HG02973 (cell line): ENCODE data around the gene ZNF277.

Experiments used
- ATAC-seq: cut with Tn5 transposase; IDR thresholded peaks from one replicate; pipeline ENCODE4 v1.9.1; 2021; ENCODE audit warnings: moderate library complexity; ENCODE audit not compliant: unreplicated experiment

The ZNF277 gene

GRCh38 chr7:112206991-112207592 lies 597 bp downstream of the ZNF277 start:
- no peak for ATAC-seq

DNA sequence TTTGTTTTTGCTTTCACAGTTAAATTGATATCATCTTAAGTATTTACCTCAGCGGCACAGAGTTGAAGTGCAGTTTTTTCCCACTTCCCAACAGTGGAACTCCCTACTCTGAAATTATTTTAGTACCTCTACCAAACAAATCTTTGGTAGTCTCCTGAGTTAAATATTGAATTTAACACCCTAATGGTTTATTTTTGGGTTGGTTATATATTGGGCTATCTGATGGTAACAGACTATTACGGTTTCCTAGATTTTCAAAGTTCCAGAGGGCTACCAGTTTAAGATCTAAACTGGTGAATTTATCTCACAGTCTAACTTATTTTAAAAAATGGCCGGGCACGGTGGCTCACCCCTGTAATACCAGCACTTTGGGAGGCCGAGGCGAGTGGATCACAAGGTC lies 1.3 kb downstream of the ZNF277 start:
- no peak for ATAC-seq

DNA sequence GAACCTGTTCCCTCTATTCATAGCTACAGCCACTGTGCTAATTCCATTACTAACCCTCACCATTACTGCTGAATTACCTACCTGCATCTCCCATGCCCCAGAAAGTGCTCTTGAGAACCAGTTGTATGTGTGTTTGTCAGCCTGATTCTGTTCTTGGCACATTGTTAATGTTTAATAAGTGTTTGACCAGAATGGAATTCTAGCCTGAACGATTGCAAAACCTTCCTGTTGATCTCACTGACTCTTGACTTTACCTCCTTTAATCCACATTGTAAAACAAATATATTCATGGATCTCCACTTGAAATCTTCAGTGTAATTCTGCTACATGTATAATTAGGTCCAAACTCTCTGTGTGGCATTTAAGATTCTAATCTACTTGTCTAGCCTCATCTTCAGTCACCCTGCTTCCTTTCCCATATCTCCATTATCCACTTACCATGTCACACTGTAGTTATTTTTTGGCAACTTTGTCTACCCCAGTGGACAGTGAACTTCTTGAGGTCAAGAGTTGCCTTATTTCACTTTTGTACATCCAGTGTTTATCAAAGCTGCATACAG lies 4.9 kb downstream of the ZNF277 start:
- ATAC-seq: no peak

DNA sequence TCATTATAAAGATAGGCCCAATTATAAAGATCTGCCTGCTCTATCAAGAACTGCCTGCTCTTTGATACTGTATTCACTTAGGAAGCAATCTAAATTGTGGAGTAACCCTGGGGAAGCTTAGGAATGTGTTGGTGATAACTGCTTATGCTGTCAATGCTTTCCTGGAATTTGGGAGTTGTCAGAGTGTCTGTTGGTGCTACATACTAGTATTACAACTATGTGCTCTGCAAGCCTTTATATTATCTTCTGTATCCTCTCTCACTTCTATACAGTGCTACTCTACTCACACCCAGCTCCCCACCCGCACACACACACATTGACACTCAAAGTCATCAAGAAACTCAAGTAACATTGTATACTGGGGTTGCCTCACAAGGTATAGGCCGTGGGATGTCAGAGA lies 6.1 kb downstream of the ZNF277 start:
- no peak for ATAC-seq

GRCh38 chr7:112213735-112214134 lies 7.2 kb downstream of the ZNF277 start:
- no peak for ATAC-seq

- no peak for ATAC-seq
Observed at GRCh38 chr7:112214268-112214667, 7.8 kb downstream of the ZNF277 start.

GRCh38 chr7:112214883-112215282 lies 8.4 kb downstream of the ZNF277 start:
- no peak for ATAC-seq

DNA sequence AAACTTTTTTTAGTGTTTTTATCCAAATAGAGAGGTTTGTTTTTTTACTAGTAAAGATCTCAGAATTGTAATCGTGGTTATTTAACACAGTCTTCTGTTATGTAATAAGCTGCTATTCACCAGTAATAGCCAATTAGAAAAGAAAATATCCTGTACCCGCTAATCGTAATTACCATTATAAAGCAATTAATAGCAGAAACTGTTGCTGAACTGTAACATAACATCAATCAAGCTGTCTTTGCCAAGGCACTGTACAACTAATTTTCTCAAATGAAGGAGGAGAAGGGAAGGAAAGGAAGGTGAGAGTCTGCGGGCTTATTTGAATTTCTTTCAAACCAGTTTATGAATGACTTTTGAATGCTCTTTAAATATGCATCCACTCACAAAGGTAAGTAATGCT lies 9.3 kb downstream of the ZNF277 start:
- ATAC-seq: no peak

DNA sequence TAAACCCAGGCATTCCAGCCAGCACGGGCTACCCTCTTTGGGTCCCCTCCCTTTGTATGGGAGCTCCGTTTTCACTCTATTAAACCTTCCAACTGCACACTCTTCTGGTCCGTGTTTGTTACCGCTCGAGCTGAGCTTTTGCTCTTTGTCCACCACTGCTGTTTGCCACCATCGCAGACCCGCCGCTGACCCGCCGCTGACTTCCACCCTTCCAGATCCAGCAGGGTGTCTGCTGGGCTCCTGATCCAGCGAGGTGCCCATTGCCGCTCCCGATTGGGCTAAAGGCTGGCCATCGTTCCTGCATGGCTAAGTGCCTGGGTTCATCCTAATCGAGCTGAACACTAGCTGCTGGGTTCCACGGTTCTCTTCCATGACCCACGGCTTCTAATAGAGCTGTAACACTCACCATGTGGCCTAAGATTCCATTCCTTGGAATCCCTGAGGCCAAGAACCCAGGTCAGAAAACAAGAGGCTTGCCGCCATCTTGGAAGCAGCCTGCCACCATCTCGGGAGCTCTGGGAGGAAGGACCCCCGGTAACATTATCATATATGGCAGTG lies 14.5 kb downstream of the ZNF277 start:
- no peak for ATAC-seq

DNA sequence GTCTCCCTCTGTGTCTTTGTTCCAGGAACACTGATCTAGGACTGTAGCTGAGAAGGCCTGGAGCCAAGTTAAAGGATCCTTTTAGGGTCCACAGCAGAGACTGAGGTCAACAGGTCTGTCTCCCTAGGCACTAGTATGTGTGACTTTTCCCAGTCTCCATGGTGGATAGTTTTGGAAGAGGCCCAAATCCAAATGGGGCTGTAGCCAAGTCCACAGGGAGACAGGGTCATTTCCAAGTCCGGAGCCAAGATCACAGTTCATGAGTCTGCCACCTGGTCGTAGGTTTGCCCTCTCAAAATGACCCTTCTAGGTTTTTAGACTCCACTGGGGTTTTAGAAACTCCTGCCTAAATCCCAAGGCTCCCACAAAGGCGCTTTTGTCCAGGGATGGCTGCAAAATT lies 16.8 kb downstream of the ZNF277 start:
- ATAC-seq: no peak

- ATAC-seq: no peak
Observed at GRCh38 chr7:112224186-112224585, 17.7 kb downstream of the ZNF277 start.

GRCh38 chr7:112225006-112225405 lies 18.5 kb downstream of the ZNF277 start:
- no peak for ATAC-seq

GRCh38 chr7:112226701-112227276 lies 20.3 kb downstream of the ZNF277 start:
- no peak for ATAC-seq

DNA sequence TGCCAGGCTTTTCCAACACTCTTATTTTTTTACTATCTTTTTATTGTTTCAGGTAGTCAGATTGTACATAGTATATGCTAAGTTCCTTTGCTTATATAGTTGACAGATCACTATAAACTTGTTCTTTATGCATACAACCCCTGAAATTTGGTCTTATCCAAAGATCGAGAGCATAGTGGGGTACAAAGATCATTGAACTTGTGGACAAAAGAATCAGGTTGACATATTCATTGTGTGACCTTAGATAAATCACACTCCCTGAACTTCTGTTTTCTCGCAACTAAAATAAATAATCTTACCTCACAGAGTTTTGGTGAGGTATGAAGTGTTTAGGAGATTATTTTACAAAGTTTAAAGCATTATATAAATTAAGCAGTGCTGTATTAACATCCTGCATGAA lies 22.1 kb downstream of the ZNF277 start:
- ATAC-seq: no peak

- no peak for ATAC-seq
Observed at GRCh38 chr7:112232212-112232978, 25.9 kb downstream of the ZNF277 start.

DNA sequence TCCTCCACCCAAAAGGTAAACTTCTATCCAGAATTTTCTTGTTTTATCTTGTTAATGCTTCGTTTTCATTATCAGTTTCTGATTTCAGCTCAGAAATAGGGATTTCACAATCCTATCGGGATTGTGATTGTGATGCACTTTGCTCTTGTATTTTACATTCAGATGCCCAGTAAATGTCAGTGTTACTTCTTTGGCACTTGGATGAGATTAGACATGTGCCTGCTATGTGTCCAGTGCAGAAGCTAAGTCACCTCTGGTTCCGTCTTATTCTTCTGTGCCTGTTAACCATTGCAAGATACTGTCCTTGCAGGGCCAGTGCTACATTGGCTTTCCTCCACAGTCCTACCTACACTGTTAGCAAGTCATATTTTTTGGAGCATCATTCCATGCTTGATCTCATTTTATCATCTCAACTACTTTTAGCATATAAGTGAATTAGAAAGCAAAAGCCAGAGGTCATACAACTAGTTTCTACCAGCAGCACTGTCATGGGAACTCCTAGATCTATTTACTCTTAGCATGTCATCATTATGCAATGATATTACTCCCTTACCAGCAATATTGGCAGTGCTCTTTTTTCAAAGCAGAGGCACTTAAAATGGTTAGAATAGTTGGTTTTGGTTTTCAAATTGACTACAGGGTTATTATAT lies 26.7 kb downstream of the ZNF277 start:
- ATAC-seq: no peak

DNA sequence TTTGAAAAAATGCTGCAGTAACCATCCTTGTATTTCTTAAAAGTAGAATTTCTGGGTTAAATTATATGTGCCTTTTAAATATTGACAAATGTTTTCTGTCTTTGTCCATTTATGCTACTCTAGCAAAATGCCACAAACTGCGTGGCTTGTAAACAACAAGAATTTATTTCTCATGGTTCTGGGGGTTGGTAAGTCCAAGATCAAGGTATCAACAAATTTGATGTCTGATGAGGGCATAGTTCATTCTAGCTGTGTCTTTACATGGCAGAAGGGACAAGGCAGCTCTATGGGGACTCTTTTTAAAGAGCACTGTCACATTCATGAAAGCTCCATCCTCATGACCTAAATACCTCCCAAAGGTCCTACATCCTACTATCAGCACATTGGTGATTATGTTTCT lies 27.7 kb downstream of the ZNF277 start:
- no peak for ATAC-seq

- no peak for ATAC-seq
Observed at GRCh38 chr7:112236597-112236996, 30.1 kb downstream of the ZNF277 start.

DNA sequence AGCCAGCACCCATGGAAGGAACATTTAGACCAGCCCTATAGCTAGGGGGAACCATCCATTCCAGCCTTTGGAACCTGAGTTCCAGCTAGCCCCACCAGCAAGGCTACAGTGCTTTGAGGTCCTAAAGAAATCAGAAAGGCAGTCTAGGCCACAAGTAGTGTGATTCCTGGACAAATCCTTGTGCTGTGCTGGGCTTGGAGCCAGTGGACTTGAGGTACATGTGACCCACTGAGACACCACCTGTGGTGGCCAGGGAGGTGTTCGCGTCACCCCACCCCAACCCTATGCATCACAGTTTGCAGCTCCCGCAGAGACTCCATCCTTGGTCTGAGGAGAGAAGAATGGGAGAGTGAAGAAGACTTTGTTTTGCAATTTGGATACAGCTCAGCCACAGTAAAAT lies 31.8 kb downstream of the ZNF277 start:
- ATAC-seq: no peak

GRCh38 chr7:112238852-112239610 lies 32.5 kb downstream of the ZNF277 start:
- ATAC-seq: no peak

GRCh38 chr7:112248598-112248997 lies 42.1 kb downstream of the ZNF277 start:
- no peak for ATAC-seq
